H1 (cell line): ENCODE measurements around the gene SYTL1. TPM values are rescaled to one million over a fixed set of nuclear protein-coding genes. Genes with fewer than 3 reads are reported as not detected.

ENCODE experiments used
- CTCF ChIA-PET: fragments of 300-600 bp; sonication (Branson Sonifier 250); formaldehyde crosslinking; loops from one replicate; lab custom pipeline; 2021; ENCODE audit not compliant: partially characterized antibody; lab: Charles Lee
- POLR2A ChIA-PET: fragments of 300-600 bp; sonication (Branson Sonifier 250); formaldehyde crosslinking; loops from one replicate; lab custom pipeline; 2021; ENCODE audit warnings: inconsistent platforms; ENCODE audit not compliant: partially characterized antibody; lab: Charles Lee
- DNase-seq, 2 experiments: peaks; one replicate each; pipeline versions ENCODE4 v3.0.0 to v3.0.0-alpha.2; 2010 to 2022; ENCODE audit warnings: low spot score in 2 of 2, low read depth in 1 of 2, mixed read lengths in 1 of 2
- FAIRE-seq: peaks from 2 replicates; lab custom pipeline; 2011; peaks lifted over from hg19 to GRCh38; lab: Jason Lieb, UNC
- H2AFZ ChIP-seq: 2 replicates; pipeline ENCODE4 v1.8.1; 2012; ENCODE audit warnings: low read length, inconsistent platforms
- H2AK5ac ChIP-seq: 2 replicates; pipeline ENCODE4 v1.6.1; 2013; ENCODE audit warnings: low read depth, low read length
- H2BK120ac ChIP-seq: replicated peaks from 2 replicates; pipeline ENCODE3; 2013; ENCODE audit warnings: low read depth, low read length, inconsistent platforms
- H2BK12ac ChIP-seq: 2 replicates; pipeline ENCODE4 v1.6.1; 2013; ENCODE audit warnings: low read depth, low read length
- H2BK15ac ChIP-seq: 2 replicates; pipeline ENCODE4 v1.6.1; 2013; ENCODE audit warnings: low read length
- H2BK20ac ChIP-seq: 2 replicates; pipeline ENCODE4 v1.6.1; 2013; ENCODE audit warnings: low read length
- H2BK5ac ChIP-seq: 2 replicates; pipeline ENCODE4 v1.6.1; 2013; ENCODE audit warnings: low read depth, low read length
- H3K14ac ChIP-seq: 2 replicates; pipeline ENCODE4 v1.6.1; 2013; ENCODE audit warnings: inconsistent platforms; ENCODE audit not compliant: insufficient read length
- H3K18ac ChIP-seq: 2 replicates; pipeline ENCODE4 v1.6.1; 2013; ENCODE audit warnings: low read length; ENCODE audit errors: extremely low read depth
- H3K23ac ChIP-seq: 2 replicates; pipeline ENCODE4 v1.6.1; 2013; ENCODE audit warnings: inconsistent platforms; ENCODE audit not compliant: insufficient read length
- H3K23me2 ChIP-seq: 2 replicates; pipeline ENCODE4 v1.6.1; 2013; ENCODE audit warnings: low read depth, low read length
- H3K27ac ChIP-seq: 2 replicates; pipeline ENCODE4 v1.6.1; 2011; ENCODE audit warnings: low read depth, low read length, inconsistent platforms
- H3K27me3 ChIP-seq, 4 experiments: replicated peaks in 1 of 4; 1 replicate in 1 of 4; 2 replicates in 3 of 4; pipeline versions ENCODE4 v1.6.1 to v1.8.1; 2011 to 2013; ENCODE audit warnings: low read length in 3 of 4, mild to moderate bottlenecking in 3 of 4, inconsistent platforms in 2 of 4, mixed read lengths in 2 of 4, moderate library complexity in 1 of 4; ENCODE audit not compliant: control insufficient read depth in 3 of 4, insufficient read depth in 3 of 4; ENCODE audit errors: extremely low read depth in 1 of 4
- H3K36me3 ChIP-seq, 4 experiments: 2 replicates each; pipeline versions ENCODE4 v1.6.1 to v1.8.1; 2011 to 2013; ENCODE audit warnings: mild to moderate bottlenecking in 4 of 4, low read length in 3 of 4, moderate library complexity in 2 of 4, control low read depth in 1 of 4, inconsistent platforms in 1 of 4; ENCODE audit not compliant: insufficient read depth in 4 of 4, control insufficient read depth in 2 of 4
- H3K4ac ChIP-seq: replicated peaks from 2 replicates; pipeline ENCODE3; 2013; ENCODE audit warnings: low read length, low read depth, mixed read lengths, inconsistent platforms; ENCODE audit not compliant: insufficient read length
- H3K4me1 ChIP-seq, 4 experiments: replicated peaks in 1 of 4; 1 replicate in 1 of 4; 2 replicates in 3 of 4; pipeline versions ENCODE4 v1.6.1 to v1.8.1; 2011 to 2013; ENCODE audit warnings: low read length in 3 of 4, inconsistent platforms in 2 of 4, mixed read lengths in 1 of 4; ENCODE audit not compliant: insufficient read depth in 4 of 4, control insufficient read depth in 3 of 4
- H3K4me2 ChIP-seq, 2 experiments: 2 replicates each; pipeline versions ENCODE4 v1.6.1 to v1.8.1; 2011 to 2013; ENCODE audit warnings: low read depth in 2 of 2, low read length in 2 of 2, control low read depth in 1 of 2, inconsistent platforms in 1 of 2, mild to moderate bottlenecking in 1 of 2; ENCODE audit not compliant: insufficient read depth in 1 of 2
- H3K4me3 ChIP-seq, 4 experiments: fragments of 200-600, 300-600 bp in 1 of 4; sonication (generic), shearing (Covaris generic), sonication (Bioruptor Twin) in 1 of 4; 2 replicates each; pipeline versions ENCODE4 v1.5.1 to v1.8.1; 2011 to 2016; ENCODE audit warnings: low read length in 4 of 4, low read depth in 3 of 4, control low read depth in 2 of 4, inconsistent platforms in 2 of 4, mild to moderate bottlenecking in 2 of 4, mixed read lengths in 1 of 4, moderate library complexity in 1 of 4; ENCODE audit not compliant: insufficient read depth in 2 of 4; ENCODE audit errors: extremely low read depth in 1 of 4
- H3K56ac ChIP-seq: replicated peaks from 2 replicates; pipeline ENCODE3; 2013; ENCODE audit warnings: low read depth, mild to moderate bottlenecking, mixed read lengths, low read length, inconsistent platforms; ENCODE audit not compliant: insufficient read length
- H3K79me1 ChIP-seq: 2 replicates; pipeline ENCODE4 v1.6.1; 2013; ENCODE audit warnings: low read depth, low read length, control low read depth
- H3K79me2 ChIP-seq, 2 experiments: 2 replicates each; pipeline versions ENCODE4 v1.6.1 to v1.8.1; 2012 to 2013; ENCODE audit warnings: low read length in 2 of 2, mild to moderate bottlenecking in 2 of 2, inconsistent platforms in 1 of 2; ENCODE audit not compliant: insufficient read depth in 2 of 2, control insufficient read depth in 1 of 2
- H3K9ac ChIP-seq, 4 experiments: replicated peaks in 1 of 4; 1 replicate in 1 of 4; 2 replicates in 3 of 4; pipeline versions ENCODE4 v1.6.1 to v1.8.1; 2011 to 2013; ENCODE audit warnings: low read depth in 3 of 4, low read length in 3 of 4, control low read depth in 2 of 4, mild to moderate bottlenecking in 2 of 4, moderate library complexity in 2 of 4, inconsistent platforms in 1 of 4; ENCODE audit errors: extremely low read depth in 1 of 4
- H3K9me3 ChIP-seq, 2 experiments: 2 replicates each; pipeline versions ENCODE4 v1.6.1 to v1.8.1; 2012 to 2013; ENCODE audit warnings: mild to moderate bottlenecking in 2 of 2, moderate library complexity in 2 of 2, control low read depth in 1 of 2, inconsistent platforms in 1 of 2, low read depth in 1 of 2, low read length in 1 of 2, mixed read lengths in 1 of 2; ENCODE audit not compliant: insufficient read depth in 2 of 2
- H4K20me1 ChIP-seq, 2 experiments: replicated peaks in 1 of 2; 2 replicates each; pipeline versions ENCODE3 to v1.8.1; 2011 to 2013; ENCODE audit warnings: inconsistent platforms in 2 of 2, low read length in 2 of 2, mild to moderate bottlenecking in 1 of 2; ENCODE audit not compliant: insufficient read depth in 2 of 2, control insufficient read depth in 1 of 2
- H4K5ac ChIP-seq: 2 replicates; pipeline ENCODE4 v1.6.1; 2013; ENCODE audit warnings: low read length, low read depth, mixed read lengths, inconsistent platforms; ENCODE audit not compliant: insufficient read length
- H4K8ac ChIP-seq: 2 replicates; pipeline ENCODE4 v1.8.0; 2013; ENCODE audit warnings: mild to moderate bottlenecking, moderate library complexity, low read length, inconsistent platforms; ENCODE audit not compliant: insufficient read depth; ENCODE audit errors: extremely low read depth
- H4K91ac ChIP-seq: replicated peaks from 2 replicates; pipeline ENCODE3; 2013; ENCODE audit warnings: low read length, mixed read lengths, inconsistent platforms; ENCODE audit not compliant: insufficient read length
- BACH1 ChIP-seq: IDR thresholded peaks from 2 replicates; pipeline ENCODE4 v1.6.1; 2012; ENCODE audit warnings: low read length, improper control_type of control experiment
- CHD2 ChIP-seq: IDR thresholded peaks from 2 replicates; pipeline ENCODE4 v1.6.1; 2012; ENCODE audit warnings: low read length, improper control_type of control experiment
- CREB1 ChIP-seq: IDR thresholded peaks from 2 replicates; pipeline ENCODE4 v1.6.1; 2012; ENCODE audit warnings: inconsistent platforms
- RAD21 ChIP-seq, 2 experiments: IDR thresholded peaks in 1 of 2; conservative IDR thresholded peaks in 1 of 2; 2 replicates each; pipeline ENCODE4 v1.6.1; 2011; ENCODE audit warnings: low read depth in 2 of 2, low read length in 2 of 2, improper control_type of control experiment in 1 of 2, inconsistent platforms in 1 of 2, mild to moderate bottlenecking in 1 of 2, moderate library complexity in 1 of 2
- RFX5 ChIP-seq: IDR thresholded peaks from 2 replicates; pipeline ENCODE4 v1.6.1; 2011; ENCODE audit warnings: low read depth, low read length, improper control_type of control experiment, borderline replicate concordance
- TEAD4 ChIP-seq: IDR thresholded peaks from 2 replicates; pipeline ENCODE4 v1.6.1; 2012; ENCODE audit warnings: low read depth, low read length, inconsistent platforms, mixed read lengths
- ZNF274 ChIP-seq: IDR thresholded peaks from 2 replicates; pipeline ENCODE4 v1.7.0; 2012; ENCODE audit warnings: low read length, borderline replicate concordance; ENCODE audit errors: extremely low read depth
- WGBS, 2 experiments: shearing (Covaris generic) in 1 of 2; methylation state at CpG; one replicate each; pipeline versions ENCODE4 v1.1.6 to v1.1.7; 2013 to 2015; ENCODE audit warnings: low lambda C conversion rate in 2 of 2, mixed read lengths in 2 of 2, inconsistent platforms in 1 of 2, low coverage in 1 of 2, missing lambda C conversion rate in 1 of 2; ENCODE audit not compliant: insufficient replicate concordance in 2 of 2, insufficient coverage in 1 of 2, insufficient read length in 1 of 2; ENCODE audit errors: extremely low coverage in 1 of 2, missing lambda C conversion rate in 1 of 2; 5-methylcytosine and 5-hydroxymethylcytosine counted together
- polyA plus RNA-seq, 7 experiments: library from polyadenylated mRNA; depleted of rRNA in 3 of 7; stranded (reverse) in 5 of 7; unstranded in 2 of 7; fragments of >200 nt in 5 of 7; fragments of 200-250 nt in 2 of 7; gene quantifications; 1 replicate in 5 of 7; 2 replicates in 1 of 7; 4 replicates in 1 of 7; pipeline versions ENCODE4 v1.2.1 to v1.2.3, GENCODE V29; 2011 to 2013; ENCODE audit warnings: missing spikeins in 2 of 7, mixed read lengths in 2 of 7
- total RNA-seq: library from RNA; stranded (reverse); fragmentation: NEBNext Ultra II Directional; extraction: Animal tissue kit (Norgen Biotek cat#: 25700); gene quantifications from 2 replicates; pipeline ENCODE4 v1.2.1, GENCODE V29; 2021

SYTL1 gene
- total and polyA plus RNA-seq, 2 of the 8 experiments (the other 6 are each of a cell fraction or from before 2014, with no cell fraction given): 6.4 to 19.5 TPM

GRCh38 chr1:27343639-27344025, 1.8 kb downstream of the SYTL1 start:
- 95% methylated on average over 5 of the region's 5 CpGs; no CpG with 5 or more reads in 1 of the 2 experiments for WGBS, 2 experiments
- Histone ChIP-seq H2AFZ (no peak overlapping the region), H3K79me2 (peaks cover 0 to 4% of the 10 kb centered on the region in 2 experiments; a peak in 1 of 4 replicates), H4K91ac (peak overlapping the region; percentile 48), H3K36me3 (0 out of 8 replicates have a peak, but pooled peaks cover 0 to 3% (median 0%) of the 10 kb centered on the region in 4 experiments), H3K9ac (no peak overlapping the region), H3K4me2 (peak overlapping the region; percentile 78 to 94; a peak in 3 of 4 replicates), H2BK12ac (peak overlapping the region; percentile 92; the same call in 1 of the 2 replicates), H3K56ac (no peak overlapping the region), H3K23me2 (peaks cover 6% of the 10 kb centered on the region; the same call in 1 of the 2 replicates), H2AK5ac (0 out of 2 replicates have a peak overlapping the region, but pooled peaks have one; percentile 86), H3K18ac (peak overlapping the region; percentile 83; the same call in 1 of the 2 replicates), H3K27ac (no peak overlapping the region), H4K5ac (peak overlapping the region; percentile 29), H2BK15ac (peak overlapping the region; percentile 74; the same call in 1 of the 2 replicates), H4K20me1 (peaks cover 2 to 9% of the 10 kb centered on the region in 2 experiments), H2BK5ac (peak overlapping the region; percentile 76; the same call in 1 of the 2 replicates), H4K8ac (no peak overlapping the region), H3K79me1 (no peaks in the 10 kb centered on the region), H3K4me3 (no peak overlapping the region), H3K9me3 (no peaks in the 10 kb centered on the region), H3K27me3 (peaks cover 0 to 2% (median 0%) of the 10 kb centered on the region in 4 experiments; a peak in 1 of 7 replicates), H3K14ac (no peak overlapping the region), H2BK120ac (no peak overlapping the region), H3K4ac (no peak overlapping the region), H3K4me1 (peaks cover 0 to 26% (median 20%) of the 10 kb centered on the region in 4 experiments; a peak in 6 of 7 replicates), H3K23ac (no peak overlapping the region), H2BK20ac (no peak overlapping the region; the same call in 1 of the 2 replicates)
- POLR2A ChIA-PET: interaction anchor here (0.8 to 3.2 kb wide), 3 partner anchors 11 to 54 kb away, joined by 3 to 8 read pairs (median 7); partner anchors contain the start of gene CD164L2
- no peak for DNase-seq
- TF ChIP-seq RFX5: no peak
- no peak for TF ChIP-seq TEAD4
- no peak for TF ChIP-seq CHD2
- no peak for TF ChIP-seq CREB1
- no peak for TF ChIP-seq RAD21 (IDR thresholded peaks at IDR 0.05 in 1 of 2, conservative IDR thresholded peaks at IDR 0.05 in 1 of 2; ENCODE audit: low read depth in 2 of 2, low read length in 2 of 2)
- TF ChIP-seq ZNF274: no peak
- TF ChIP-seq BACH1: no peak
- no peak for FAIRE-seq
- CTCF ChIA-PET: interaction anchor here (0.8 to 17.0 kb wide), 7 partner anchors 9 to 53 kb away, joined by 3 to 321 read pairs (median 10); no protein-coding TSS in a partner anchor
